IPS DF 4.7 (cell line): Measurements from ENCODE around the gene IRF6.

Experiments
- DNase-seq: peaks from one replicate; pipeline ENCODE4 v3.0.0-alpha.2; 2013; ENCODE audit warnings: low spot score; ENCODE audit errors: extremely low read depth

The IRF6 gene

DNA sequence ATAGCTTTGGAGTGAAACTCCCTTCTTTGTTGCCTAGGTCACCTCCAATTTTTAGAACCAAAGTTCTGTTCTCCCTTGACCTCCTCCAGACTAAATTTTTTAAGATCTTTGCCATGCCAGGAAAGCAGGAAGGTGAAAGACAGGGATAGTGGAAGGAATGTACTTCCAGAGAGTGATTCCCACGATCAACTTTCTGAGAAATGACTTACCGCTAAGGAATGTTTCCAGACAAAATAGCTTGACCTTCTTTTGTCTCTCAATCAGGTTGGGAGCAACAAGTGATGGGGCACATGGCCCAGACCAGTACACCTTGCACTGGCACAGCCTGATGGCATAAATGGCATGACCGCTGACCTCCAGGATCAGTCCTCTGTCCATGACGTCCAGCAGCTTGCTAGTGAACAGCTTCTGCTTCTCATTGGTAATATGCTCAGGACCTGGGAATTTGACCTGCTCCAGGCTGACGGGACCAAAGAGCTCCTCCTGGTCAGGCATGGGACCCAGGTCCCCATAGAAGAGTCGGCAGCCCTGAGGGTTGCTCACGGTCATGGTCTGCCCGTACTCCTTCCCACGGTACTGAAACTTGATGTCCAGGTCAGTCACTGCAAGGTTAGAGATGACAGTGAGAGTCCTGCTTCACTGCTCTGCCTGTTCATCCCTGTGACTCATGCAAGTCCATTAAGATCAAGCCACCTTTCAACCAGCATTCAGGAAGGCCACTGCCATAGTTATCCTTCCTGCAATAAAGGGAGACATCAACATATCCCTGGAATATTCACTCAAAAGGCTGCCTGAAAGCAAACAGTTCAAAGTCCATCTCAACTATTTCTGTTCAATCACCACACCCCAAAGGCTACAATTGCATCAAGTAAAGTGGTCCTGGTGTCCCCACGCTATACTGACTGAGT is 15.4 kb downstream of the IRF6 start:
- no peak for DNase-seq

DNA sequence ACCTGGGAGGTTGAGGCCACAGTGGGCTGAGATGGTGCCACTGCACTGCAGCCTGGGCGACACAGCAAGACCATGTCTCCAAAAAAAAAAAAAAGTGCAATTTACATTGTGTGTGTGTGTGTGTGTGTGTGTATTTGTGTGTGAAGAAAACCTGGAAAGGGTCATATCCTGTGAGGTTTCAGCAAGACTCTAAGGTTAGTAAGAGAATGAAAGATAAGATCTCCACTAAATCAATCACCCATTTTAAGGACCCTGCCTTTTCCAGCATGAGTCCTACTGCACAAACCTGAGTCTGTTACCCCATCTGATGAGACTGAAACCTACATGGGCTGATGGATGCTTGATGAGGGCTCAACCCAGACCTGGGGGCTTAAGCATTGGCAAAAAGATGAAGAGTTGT is 16.7 kb downstream of the IRF6 start:
- no peak for DNase-seq

DNA sequence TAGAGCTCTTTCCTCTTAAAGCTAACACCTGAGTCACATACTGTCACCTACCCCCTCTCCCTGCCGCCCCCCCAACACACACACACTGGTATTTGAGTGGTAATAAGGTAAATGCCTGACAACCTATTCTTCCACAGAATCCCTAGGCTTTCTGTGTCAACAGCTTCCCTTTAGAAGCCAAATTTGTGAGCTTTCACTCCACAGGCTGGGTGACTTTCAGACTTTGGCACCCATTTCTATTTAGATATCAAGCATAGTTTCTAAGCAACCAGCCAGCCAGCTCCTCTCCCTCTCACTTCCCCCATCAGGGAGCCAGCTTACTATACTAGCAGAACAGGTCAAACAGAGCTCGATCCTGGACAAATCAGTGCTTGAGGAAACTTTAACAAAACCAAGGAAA is 18.4 kb downstream of the IRF6 start:
- no peak for DNase-seq

DNA sequence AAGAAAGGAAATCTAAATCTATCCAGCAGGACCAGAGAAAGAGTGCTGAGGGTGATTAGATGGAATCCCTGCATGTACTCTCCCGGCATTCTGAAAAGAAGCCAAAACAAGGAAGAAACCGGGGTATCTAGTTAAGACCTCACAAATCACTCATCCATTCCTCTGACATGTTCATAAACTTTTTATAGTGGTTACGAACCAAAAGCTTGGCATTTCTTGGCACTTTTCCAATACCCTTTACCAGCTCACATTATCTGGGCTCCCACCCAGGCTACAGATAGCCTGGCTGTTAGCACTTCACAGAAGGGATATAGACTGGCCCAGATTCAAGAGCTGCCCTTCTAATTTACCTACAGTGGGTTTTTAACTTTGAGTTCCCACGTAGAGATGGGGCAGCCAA is 19.8 kb downstream of the IRF6 start:
- DNase-seq, result no peak

DNA sequence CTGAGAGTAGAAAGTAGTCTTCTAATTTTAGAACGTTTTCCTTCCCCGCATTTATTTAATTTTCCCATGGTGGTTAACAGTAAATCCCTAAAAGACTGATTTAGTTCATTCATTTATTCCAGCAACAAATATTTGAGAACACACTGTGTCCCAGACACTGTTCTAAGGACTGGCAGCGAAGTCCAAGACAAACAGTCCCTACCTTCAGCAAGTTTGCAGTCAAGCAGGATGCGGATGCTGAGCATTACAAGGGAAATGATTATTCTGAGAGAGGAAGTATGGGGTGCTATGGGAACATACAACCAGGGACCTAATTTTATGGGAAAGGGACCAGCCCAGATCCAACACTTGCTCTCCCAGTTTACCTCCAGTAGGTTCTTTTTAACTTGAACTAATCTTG is 20.4 kb downstream of the IRF6 start:
- no peak for DNase-seq

DNA sequence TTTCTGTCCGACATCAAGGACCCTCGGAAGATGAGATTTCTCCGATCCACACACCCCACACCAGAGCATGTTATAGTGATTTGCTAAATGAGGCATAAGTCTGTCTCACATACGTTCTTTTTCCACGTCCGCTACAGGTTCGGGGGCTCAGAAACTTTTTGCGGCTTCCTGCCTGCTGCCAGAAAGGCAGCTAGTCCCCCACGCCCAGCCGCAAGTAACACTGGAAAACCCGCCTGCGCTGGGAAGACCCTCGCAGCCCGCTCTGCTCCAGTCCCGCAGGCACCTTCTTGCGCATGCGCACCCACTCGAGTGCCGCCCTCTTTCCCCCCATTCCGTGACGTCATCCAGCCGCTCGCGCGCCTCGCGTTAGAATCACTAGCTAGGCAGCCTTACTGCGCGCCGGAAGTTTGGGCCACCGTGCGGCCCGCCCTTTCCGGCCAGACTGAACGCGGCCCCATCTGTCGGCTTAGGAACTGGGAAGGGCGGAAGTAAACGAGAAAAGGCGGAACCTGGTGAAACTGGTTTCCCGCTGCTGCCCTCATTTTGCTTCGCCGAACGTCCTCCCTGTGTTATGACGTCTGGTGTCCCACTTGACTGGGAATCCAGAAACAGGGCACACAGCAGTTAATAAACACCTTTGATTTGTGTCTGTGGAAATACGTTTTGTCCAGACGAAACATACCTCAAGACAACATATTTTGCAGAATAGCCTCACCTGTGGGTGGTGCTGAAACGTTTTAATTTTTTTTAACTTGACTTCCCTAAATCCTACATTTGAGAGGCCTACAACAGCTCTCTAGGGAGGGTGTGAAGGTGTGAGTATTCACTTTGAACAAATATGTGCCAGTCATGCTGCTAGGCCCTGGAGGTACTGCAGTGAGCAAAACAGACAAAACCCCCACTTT is 21.4 kb downstream of the IRF6 start, which contains the start of gene C1orf74:
Gene C1orf74 (minus strand): TSS at position 295 of the 905 bp plus-strand sequence. CDS start 925 bp downstream, outside the sequence.
- peak; percentile 89 for DNase-seq

DNA sequence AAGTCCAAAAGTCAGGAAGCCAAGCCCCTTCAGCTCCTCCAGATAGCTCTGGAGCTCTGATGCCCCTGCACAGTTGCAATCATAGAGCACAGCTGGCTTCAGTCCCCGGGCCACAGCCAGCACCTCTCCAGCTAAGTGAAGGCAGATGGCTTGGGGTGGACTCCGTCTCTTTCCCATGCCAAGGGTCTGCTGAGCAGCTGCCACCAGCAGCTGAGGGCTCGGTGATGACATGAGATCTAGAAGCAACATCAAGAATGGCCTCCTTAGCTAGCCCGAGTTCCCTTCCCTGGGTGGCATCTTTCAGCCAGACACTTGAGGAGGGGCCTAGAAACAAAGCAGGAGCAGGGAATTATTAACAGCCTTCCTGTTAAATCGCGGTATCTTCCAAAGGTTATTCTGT is 22.6 kb downstream of the IRF6 start:
- DNase-seq, result no peak

DNA sequence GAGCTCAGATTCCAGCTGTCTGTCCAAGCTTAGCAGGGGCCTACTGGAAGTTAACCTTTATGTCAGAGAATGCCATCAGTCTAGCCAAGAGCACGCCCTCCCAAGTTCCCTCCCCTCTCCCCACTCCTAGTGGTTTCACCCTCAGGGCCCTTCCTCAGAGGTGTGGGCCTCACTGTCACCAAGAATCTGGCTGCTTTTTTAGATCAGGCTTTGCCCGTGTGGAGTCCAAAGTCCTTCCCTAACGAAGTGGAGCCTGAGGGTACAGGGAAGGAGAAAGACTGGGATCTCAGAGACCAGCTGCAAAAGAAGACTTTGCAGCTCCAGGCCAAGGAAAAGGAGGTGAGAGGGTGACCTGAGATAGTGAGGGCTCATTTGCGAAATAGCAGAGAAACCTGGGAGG is 25.7 kb downstream of the IRF6 start:
- DNase-seq, result no peak

DNA sequence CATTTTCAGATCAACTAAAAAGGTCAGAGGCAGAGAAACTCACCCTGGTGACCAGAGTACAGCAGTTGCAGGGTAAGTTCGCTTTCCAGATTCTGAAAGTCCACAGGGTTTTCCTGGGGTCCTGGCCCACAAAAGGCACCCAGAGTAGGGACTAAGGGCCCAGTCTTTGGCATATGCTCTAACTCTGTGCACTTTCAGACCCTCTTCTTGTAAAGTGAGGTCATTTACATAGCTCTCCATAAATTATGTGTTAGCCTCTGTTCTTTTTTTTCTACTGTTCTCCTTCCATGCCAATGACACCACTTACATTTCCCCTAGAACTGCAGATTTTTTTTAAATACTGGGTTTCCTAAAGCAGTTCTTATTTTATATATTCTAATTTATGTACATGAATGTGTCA is 27.8 kb downstream of the IRF6 start:
- no peak for DNase-seq

DNA sequence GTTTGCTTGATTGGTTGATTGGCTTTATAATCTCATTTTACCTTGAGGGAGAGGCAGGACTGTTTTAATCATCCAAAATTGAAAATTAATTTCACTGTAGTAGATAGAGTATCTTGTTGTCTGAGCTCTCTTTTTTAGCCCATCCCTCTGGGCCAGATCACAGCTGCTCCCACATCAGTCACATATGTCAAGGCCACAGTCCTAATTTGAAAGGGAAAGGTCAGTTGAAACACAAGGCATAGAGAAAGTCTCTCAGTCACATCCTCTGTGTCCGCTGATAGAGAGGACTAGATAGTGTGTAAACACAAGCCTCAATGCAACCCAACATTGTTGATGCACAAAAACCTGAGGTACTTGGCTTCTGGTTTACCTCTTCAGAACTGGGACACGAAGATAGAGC is 28.4 kb downstream of the IRF6 start:
- no peak for DNase-seq

DNA sequence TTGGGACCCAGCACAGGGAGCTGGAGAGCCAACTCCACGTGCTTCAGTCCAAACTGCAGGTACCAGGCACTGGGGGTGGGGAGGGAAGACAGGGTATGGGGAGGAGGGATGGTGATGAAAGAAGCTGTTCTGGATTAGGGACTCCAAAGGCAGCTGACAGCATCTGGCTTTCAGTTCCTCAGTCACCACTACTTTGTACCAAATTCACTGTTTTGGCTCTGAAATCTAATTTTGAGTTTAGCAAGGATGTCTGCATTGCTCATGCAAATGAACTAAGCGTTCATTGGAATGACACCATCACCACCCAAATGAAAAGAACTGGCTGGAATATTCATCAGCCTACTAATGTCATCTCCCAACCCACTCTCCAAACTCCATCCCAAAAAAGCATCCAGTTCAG is 30.3 kb downstream of the IRF6 start:
- DNase-seq, result no peak

DNA sequence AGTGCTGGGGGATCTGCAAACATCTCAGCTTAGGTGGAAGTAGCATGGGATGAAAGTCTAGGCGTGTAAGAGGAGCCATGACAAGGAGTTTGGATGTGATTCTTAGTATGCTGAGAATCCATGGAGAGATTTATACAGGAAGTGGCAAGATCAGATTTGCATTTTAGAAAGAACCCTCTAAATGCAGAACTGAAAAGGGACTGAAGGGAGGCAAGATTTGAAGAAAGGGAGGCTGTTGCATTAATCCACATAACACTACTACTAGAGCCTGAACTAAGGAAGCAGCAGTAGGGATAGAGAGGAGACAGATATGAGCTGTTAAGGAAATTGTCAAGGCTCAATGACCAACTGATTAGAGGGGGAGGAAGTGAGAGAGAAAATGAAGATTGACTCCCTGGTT is 31.4 kb downstream of the IRF6 start:
- no peak for DNase-seq

DNA sequence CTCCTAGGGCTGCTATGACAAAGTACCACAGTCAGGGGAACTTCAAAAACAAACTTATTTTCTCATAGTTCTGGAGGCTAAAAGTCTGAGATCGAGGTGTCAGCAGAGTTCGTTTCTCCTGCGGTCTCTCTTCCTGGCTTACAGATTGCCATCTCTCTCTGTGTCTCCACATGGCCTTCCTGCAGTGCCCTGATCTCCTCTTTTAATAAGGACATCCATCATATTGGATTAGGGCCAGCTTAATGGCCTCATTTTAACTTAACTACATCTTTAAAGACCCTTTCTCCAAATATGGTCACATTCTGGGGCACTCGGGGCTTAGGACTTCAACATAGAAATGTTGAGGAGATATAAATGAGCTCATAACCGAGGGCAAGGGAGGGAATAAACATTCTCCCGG is 33.8 kb downstream of the IRF6 start:
- DNase-seq, result no peak

DNA sequence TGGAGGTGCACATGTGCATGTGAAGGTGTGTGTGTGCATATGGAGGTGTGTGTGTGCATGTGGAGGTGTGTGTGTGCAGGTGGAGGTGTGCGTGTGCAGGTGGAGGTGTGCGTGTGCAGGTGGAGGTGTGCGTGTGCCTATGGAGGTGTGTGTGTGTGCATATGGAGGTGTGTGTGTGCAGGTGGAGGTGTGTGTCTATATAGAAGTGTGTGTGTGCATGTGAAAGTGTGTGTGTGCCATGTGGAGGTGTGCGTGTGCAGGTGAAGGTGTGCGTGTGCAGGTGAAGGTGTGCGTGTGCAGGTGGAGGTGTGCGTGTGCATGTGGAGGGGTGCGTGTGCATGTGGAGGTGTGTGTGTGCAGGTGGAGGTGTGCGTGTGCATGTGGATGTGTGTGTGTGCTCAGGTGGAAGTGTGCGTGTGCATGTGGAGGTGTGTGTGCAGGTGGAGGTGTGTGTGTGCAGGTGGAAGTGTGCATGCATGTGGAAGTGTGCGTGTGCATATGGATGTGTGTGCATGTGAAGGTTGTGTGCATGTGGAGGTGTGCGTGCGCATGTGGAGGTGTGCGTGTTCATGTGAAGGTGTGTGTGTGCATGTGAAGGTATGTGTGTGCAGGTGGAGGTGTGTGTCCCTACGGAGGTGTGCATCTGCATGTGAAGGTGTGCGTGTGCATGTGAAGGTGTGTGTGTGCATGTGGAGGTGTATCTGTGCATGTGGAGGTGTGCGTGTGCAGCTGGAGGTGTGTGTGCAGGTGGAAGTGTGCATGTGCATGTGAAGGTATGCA is 35.1 kb downstream of the IRF6 start:
- no peak for DNase-seq

DNA sequence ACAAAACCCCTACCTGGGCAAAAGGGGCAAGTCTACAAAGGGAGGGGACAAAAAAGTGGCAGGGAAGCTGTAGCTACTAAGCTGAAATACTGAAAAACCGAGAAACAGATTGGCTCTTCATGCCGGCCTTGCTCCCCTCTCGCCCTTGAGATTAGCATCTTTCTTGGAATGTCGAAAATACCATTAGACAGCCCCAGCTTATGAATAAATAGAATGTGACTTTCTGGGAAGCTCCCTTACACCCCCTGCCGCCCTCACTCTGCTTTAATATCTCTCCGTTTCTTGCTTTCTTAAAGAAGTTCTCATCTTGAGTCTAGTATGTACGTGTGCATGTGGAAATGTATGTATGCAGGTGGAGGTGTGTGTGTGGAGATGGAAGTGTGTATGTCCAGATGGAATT is 36.0 kb downstream of the IRF6 start:
- no peak for DNase-seq

DNA sequence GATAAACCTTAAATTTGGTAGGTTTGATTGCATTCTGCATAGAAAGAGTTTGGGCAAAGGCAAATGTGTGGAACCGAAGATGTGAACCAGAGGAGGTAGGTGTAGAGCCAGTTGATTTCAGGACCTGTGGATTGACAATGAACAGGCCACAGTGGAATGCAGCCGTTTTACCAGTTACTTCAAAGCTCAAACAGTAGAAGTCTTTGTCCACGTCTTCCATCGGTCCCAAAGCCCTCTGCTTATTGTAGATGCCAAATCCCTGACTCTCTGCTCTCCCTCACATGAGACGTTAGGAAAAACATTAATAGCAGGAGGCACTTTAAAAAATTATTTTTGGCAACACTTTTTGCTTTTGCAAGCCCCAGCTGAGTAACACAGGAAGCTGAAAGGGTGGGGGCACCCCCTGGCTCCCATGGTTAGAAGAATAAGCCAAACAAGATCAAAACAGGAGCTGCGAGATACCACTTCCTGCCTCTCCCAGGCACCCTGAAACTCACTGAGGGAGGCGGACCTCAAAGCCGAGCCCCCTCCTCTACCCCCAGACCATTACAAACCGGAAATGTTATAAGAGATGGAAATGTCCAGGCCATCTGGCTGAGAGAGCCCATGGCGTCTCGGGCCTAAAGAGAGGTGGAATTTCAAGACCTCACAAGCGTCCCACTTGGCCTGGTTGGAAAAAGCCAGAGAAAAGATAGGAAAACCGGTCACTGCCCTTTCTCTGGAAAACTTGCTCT is 36.6 kb downstream of the IRF6 start:
- DNase-seq, result no peak

DNA sequence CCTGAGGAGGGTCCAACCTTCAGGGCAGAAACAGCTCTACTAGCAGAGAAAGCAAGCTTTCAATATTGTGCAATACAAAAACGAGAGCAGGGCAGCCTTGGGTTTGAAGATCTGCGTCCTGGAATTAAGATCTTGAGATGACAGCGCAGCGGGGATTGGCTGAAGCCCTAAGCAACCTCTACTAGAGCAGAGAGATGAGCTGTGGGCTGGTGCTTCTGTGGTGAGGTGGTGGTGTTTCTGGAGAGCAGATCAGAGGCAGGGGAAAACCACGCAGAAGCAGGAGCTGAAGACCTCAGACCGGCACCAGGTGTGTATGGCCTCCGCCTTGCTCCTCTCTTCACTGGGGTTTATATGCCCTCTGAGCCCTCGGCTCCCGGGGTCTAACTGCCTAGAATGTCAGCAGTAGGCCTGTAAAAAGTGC is 37.6 kb downstream of the IRF6 start:
- DNase-seq, result no peak

DNA sequence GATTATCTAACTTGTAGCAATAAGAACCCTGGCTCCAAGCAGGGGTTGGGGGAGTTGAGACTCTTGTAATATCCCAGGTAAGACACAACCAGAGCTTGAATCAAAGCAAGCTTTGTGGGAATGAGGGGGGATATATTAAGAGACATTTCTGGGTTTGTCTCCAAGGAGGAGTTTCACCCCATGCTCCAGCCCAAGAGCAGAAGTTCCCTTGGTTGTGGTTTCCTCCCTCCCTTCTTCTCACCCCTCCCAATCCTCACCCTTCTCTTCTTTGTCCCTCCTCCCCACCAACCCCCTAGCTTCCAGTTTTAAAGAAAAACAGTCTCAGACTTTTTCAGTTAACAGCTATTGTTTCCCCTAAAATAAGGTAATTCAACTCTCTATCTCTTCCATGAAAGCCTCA is 38.2 kb downstream of the IRF6 start:
- no peak for DNase-seq

DNA sequence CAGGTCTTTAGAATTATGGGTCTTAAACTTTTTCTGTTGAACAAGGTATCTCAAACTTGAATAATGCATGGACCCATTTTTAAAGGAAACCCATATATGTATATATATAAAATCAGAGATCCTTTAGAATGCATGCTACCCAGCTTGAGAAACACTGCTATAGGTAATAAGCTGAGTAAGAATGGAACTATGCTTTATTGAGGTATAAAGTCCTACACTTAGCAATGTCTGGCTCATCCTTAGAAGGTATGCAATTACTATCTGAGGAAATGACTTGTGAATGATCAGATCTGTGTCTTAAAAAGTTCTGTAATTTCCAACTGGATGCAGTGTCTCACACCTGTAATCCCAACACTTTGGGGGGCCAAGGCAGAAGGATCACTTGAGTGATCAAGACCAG is 38.8 kb downstream of the IRF6 start:
- no peak for DNase-seq

DNA sequence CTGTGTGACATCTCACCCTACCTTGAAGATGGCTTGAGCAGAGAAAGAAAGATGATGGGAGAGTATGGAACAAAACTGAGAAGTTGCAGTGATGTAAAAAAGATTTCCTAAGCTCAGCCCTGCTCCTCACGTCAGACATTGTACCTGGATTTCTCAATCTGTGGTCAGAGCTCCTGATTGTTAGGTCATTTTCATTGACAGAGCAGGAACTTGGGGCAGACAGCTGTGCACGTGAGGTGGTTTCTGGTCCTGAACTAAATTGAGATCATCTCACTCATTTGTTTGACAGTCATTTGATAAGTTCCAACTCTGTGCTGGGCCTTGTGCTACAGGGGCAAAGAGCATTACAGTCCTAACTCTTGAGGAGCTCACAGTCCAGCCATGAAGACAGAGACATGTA is 39.9 kb downstream of the IRF6 start:
- no peak for DNase-seq
